BE2C (cell line): ENCODE results near the gene BIRC6.

Experiments
- DNase-seq: peaks from one replicate; pipeline ENCODE4 v3.0.0-alpha.2; 2020
- H3K27me3 ChIP-seq: fragments of 250-450 bp; sonication (Bioruptor Pico); 2 replicates; pipeline ENCODE4 v1.5.1; 2020; ENCODE audit warnings: mild to moderate bottlenecking
- H3K36me3 ChIP-seq: fragments of 250-450 bp; sonication (Bioruptor Pico); 2 replicates; pipeline ENCODE4 v1.5.1; 2020; ENCODE audit warnings: mild to moderate bottlenecking
- H3K4me1 ChIP-seq: fragments of 250-450 bp; sonication (Bioruptor Pico); 2 replicates; pipeline ENCODE4 v1.5.1; 2020
- H3K4me3 ChIP-seq: 2 replicates; pipeline ENCODE4 v1.5.1; 2011; ENCODE audit warnings: low read depth, low read length
- H3K9me3 ChIP-seq: fragments of 250-450 bp; sonication (Bioruptor Pico); 2 replicates; pipeline ENCODE4 v1.5.1; 2020
- TF ChIP-seq, protein P1 (sequence below): IDR thresholded peaks from 2 replicates; pipeline ENCODE4 v1.5.1; 2012; ENCODE audit warnings: mild to moderate bottlenecking, low read depth, low read length

BIRC6 gene

GRCh38 chr2:32484937-32485336 is 128.1 kb downstream of the BIRC6 start:
- peaks cover 68% of the 10 kb centered on the region for H3K36me3 ChIP-seq
- H3K4me3 ChIP-seq, result no peak overlapping the region
- no peak for DNase-seq
- TF ChIP-seq, protein P1, sequence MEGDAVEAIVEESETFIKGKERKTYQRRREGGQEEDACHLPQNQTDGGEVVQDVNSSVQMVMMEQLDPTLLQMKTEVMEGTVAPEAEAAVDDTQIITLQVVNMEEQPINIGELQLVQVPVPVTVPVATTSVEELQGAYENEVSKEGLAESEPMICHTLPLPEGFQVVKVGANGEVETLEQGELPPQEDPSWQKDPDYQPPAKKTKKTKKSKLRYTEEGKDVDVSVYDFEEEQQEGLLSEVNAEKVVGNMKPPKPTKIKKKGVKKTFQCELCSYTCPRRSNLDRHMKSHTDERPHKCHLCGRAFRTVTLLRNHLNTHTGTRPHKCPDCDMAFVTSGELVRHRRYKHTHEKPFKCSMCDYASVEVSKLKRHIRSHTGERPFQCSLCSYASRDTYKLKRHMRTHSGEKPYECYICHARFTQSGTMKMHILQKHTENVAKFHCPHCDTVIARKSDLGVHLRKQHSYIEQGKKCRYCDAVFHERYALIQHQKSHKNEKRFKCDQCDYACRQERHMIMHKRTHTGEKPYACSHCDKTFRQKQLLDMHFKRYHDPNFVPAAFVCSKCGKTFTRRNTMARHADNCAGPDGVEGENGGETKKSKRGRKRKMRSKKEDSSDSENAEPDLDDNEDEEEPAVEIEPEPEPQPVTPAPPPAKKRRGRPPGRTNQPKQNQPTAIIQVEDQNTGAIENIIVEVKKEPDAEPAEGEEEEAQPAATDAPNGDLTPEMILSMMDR, result no peak
- H3K9me3 ChIP-seq, result no peaks in the 10 kb centered on the region
- no peaks in the 10 kb centered on the region for H3K4me1 ChIP-seq
- no peaks in the 10 kb centered on the region for H3K27me3 ChIP-seq

DNA sequence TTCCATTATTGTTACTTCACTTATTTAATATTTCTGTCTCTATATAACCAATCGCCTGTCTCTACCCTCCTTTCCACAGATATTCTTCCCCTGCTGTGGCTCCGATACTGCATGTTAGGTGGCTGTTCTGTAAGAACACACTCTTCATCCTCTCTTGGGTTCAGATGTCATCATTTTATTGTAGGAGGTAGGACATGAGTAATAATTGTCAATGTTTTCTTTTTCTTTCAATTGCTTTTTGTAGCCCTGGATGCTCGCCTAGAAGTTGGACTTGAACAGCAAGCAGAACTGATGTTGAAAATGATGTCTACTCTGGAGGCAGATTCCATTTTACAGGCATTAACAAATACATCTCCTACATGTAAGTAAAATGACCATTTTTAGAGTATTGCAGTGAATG is 128.6 kb downstream of the BIRC6 start:
- H3K27me3 ChIP-seq, result no peaks in the 10 kb centered on the region
- H3K9me3 ChIP-seq, result no peaks in the 10 kb centered on the region
- H3K4me1 ChIP-seq, result no peaks in the 10 kb centered on the region
- no peak overlapping the region for H3K4me3 ChIP-seq
- H3K36me3 ChIP-seq, result peaks cover 64% of the 10 kb centered on the region
- TF ChIP-seq, protein P1, result no peak
- DNase-seq, result no peak

GRCh38 chr2:32489061-32489460 is 132.2 kb downstream of the BIRC6 start:
- Histone ChIP-seq H3K27me3 (no peaks in the 10 kb centered on the region), H3K4me1 (no peaks in the 10 kb centered on the region), H3K4me3 (no peak overlapping the region), H3K9me3 (no peaks in the 10 kb centered on the region), H3K36me3 (peaks cover 37% of the 10 kb centered on the region)
- TF ChIP-seq, protein P1, result no peak
- DNase-seq, result no peak

DNA sequence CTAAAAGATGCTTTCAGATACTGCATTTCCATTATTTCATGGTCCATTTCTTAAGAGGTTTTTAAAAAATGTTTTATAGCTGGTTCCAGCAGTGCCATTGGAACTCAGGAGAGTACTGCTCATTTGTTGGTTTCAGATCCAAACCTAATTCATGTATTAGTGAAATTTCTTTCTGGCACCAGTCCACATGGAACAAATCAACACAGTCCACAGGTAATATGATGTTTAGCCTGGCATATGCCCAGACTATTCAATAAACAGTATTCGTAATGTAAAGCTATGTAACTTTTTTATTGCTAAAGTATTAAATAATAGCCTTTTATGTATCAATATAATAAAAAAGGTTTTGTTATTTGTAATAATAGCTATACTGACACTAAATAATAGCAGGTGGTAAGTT is 134.5 kb downstream of the BIRC6 start:
- peaks cover 18% of the 10 kb centered on the region for H3K36me3 ChIP-seq

GRCh38 chr2:32495139-32495538 is 138.3 kb downstream of the BIRC6 start:
- Histone ChIP-seq H3K4me3 (no peak overlapping the region), H3K4me1 (no peaks in the 10 kb centered on the region), H3K36me3 (peaks cover 23% of the 10 kb centered on the region), H3K27me3 (no peaks in the 10 kb centered on the region), H3K9me3 (no peaks in the 10 kb centered on the region)
- TF ChIP-seq, protein P1, result no peak
- no peak for DNase-seq

More for the DNA sequence above, 134.5 kb downstream of the BIRC6 start:
- Histone ChIP-seq H3K27me3 (no peaks in the 10 kb centered on the region), H3K4me3 (no peak overlapping the region), H3K9me3 (no peaks in the 10 kb centered on the region), H3K4me1 (no peaks in the 10 kb centered on the region)
- DNase-seq, result no peak
- TF ChIP-seq, protein P1, result no peak

GRCh38 chr2:32496662-32497061 is 139.8 kb downstream of the BIRC6 start:
- no peak for DNase-seq
- TF ChIP-seq, protein P1, result no peak
- no peaks in the 10 kb centered on the region for H3K9me3 ChIP-seq
- H3K4me3 ChIP-seq, result no peak overlapping the region
- peaks cover 31% of the 10 kb centered on the region for H3K36me3 ChIP-seq
- H3K27me3 ChIP-seq, result no peaks in the 10 kb centered on the region
- no peaks in the 10 kb centered on the region for H3K4me1 ChIP-seq
